Embryonic facial prominence (tissue), 1 donor: ENCODE results near the gene MAP3K14.
"Not testable (repeated sequence)": the region's sequence is repeated elsewhere in the genome, so short reads cannot be mapped to it uniquely, and the experiment has no call there.

ENCODE experiments used
- DNase-seq: peaks from one replicate; pipeline ENCODE4 v3.0.0-alpha.2; 2016; ENCODE audit errors: extremely low spot score

The MAP3K14 gene

DNA sequence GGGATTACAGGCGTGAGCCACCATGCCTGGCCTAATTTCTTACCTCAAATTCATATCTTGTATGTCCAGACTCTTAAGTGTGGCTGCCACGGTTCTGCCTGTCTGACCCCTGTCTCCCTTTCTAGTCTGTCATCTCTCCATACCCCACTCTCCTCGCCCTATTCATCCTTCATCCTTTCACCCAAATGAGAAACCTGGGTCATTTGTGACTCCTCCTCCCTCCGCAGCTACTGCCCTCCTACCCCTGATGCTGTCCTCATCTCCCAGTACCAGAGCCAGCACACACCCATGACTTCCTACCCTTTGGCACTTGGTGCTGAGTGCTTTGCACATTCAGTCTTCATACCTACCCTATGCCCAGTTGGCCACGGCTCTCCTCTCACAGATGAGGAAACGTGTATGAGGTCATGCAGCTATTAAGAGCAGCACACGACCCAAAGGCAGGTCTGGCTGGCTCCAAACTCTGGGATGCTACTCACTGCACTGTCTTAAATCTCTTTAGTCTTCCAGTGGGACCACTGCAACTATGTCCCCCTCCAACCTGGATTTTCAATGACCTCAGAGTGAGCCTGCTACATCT is 56.5 kb downstream of the MAP3K14 start:
- DNase-seq: no peak

DNA sequence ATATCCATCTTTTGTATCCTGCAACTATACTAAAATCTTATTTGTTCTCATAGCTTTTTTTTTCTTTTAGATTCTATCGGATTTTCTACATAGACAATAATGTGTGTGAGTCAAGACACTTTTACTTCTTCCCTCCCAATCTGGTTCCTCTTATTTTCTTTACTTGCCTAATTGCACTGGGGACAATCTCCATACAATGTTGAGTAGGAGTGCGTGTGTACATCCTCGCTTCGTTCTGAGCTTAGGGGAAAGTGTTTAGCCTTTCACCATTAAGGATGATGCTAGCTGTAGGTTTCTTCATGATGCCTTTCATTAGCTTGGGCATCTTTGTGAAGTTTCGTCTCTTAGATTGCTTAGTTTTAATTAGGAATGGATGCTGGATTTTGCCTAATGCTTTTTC is 57.8 kb downstream of the MAP3K14 start:
- no peak for DNase-seq

DNA sequence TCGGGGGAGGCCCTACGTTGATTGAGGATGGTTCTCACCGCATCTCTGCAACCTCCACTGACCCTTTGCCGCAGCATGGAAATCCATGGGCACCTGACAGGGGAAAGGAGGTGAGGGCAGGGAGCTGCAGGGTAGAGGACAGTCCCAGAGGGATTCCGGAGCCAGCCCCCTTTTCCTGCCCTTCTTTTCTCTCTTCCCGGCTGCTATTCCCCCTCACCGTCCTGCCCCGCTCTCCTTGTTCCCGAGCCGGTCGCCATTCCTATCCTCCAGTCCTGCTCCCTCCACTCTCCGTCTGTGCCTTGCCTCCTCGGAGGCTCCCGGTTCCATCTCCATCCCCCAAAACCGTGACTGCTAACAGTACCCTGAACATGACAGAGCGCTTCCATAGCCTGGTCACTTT is 59.7 kb downstream of the MAP3K14 start:
- no peak for DNase-seq

DNA sequence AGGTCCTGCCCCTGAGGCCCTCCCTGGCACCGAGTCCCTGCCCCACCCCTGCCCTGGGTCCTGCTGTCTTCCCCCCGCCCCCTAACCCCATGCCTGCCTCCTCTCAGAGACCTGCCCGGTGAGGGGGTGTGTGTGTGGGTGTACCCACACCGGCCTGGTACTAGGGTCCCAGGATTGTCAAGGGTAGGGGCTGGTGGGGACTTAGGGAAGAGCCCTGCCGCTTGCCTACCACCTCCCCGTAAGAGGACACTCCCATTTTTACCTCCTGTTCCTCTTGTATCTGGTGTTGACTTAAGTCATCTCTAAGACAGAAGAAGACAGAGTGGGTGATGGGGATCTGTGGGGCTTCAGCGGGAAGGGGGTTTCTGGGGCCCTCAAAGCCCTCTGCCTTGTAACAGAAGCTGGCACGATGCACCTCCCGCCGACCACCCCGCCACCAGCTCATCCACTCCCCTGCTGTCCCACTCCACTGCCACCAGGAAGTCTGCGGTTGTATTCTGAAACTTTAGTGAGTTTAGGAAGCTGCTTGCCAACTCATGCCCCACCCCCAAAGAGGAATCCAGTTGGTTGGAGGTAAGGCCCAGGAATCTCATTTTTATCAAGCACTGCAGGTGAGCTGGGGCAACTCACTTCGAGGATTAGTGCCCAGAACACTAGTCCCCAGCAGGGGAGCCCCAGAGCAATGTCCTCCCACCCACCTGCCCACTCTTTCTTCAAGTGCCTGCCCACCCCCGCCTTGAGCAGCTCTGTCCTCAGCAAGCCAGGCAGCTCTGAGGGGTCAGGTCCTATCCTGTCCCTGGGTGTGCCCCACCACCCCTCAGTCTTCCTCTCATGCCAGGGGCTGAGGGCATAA is 60.5 kb downstream of the MAP3K14 start:
- DNase-seq: no peak

DNA sequence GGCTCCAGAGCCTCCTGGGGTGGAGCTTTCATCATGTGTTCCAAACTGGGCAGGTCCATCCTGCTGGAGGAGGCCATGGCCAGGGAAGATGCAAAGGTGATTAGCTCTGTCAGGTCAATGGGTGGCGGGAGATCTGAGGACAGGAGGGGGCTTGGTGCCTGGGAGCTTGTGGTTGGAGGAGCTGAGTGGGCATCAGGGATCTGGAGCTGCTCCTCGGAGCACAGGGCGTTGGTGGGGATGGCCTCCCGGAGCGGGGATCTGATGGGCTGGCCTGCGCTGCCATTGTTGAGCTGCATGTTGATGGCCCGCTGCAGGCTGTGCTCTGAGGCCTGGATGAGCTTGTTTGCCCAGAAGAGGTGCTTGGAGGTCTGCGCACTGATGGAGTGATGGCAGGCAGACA is 61.5 kb downstream of the MAP3K14 start:
- DNase-seq: no peak

DNA sequence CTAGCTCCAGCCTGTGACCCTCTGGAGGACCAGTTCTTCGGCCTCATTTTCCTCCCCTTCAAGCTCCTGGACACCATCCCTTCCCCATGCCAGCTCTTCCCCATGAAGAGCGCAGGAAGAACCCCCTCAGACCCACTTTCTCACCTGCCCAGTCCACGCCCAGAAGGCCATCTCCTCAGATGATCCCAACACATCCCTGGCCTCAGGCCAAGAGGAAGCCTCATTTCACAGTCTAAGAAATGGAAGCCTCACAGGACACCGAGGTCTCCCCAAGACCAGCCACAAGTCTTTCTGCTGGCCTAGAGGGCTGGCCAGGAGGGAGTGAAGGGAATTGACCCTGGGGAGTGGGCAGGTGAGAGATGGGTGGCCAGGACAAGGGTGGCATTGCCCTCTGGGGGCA is 62.9 kb downstream of the MAP3K14 start:
- DNase-seq: no peak

DNA sequence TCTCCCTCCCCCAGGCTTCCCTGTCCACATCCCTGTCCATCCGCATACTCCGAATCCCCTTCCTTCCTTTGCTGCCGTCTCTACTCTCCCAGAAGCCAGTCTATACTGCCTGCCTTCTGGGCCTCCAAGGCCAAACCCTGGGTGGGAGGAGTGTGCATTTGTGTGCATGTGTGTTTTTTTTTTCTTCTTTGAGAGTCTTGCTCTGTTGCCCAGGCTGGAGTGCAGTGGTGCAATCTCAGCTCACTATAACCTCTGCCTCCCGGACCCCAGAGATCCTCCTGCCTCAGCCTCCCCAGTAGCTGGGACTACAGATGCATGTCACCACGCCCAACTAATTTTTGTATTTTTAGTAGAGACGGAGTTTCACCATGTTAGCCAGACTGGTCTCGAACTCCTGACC is 63.6 kb downstream of the MAP3K14 start:
- not testable (repeated sequence) for DNase-seq

DNA sequence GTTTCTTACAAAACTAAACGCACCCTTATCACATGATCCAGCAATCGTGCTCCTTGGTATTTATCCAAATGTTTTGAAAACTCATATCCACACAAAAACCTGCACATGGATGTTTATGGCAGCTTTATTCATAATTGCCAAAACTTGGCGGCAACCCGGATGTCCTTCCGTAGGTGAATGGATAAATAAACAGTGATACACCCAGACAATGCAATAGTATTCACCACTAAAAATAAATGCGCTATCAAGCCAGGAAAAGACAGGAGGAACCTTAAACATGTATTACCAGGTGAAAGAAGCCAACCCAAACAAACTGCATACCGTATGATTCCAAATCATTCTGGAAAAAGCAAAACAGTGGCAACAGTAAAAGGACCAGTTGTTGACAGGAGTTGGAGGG is 64.9 kb downstream of the MAP3K14 start:
- no peak for DNase-seq

DNA sequence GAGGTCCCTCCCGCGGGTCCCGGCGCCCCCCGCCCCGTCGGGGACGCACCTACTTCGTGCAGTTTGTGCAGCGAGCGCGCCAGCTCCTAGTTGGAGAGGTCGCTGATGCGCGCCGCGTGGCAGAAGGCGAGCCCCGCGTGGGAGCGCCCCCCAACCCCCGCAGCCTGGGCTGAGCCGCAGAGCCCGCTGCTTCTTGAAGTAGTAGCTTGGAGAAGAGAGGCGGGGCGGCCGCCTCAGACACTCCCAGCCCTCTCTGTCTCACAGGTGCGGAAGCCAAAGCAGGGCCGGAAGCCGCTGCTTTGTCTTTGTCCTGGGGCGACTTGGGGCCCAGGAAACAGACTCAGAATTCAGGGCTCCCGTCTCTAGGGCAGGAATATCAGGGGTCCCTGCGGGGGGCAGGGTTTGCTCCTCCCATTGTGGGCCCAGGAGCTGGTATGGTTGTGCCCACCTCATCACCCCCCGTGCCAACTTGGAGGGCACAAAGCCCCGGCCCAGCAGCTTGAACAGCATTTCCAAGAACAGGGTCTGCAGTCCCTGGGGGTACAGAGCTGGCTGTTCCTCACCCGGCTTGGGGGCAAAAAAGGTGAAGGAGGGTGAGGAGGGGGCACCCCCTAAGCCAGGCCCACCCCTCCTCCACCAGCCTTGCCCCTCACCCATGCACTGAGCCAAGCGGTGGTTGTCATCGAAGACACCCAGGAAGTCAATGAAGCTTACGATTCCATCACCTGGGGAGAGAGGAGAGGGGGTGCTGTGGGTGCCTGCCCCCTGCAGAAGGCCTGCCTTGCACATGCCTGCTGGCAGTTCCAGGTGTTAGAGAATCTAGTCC is 68.5 kb downstream of the MAP3K14 start:
- DNase-seq: no peak

DNA sequence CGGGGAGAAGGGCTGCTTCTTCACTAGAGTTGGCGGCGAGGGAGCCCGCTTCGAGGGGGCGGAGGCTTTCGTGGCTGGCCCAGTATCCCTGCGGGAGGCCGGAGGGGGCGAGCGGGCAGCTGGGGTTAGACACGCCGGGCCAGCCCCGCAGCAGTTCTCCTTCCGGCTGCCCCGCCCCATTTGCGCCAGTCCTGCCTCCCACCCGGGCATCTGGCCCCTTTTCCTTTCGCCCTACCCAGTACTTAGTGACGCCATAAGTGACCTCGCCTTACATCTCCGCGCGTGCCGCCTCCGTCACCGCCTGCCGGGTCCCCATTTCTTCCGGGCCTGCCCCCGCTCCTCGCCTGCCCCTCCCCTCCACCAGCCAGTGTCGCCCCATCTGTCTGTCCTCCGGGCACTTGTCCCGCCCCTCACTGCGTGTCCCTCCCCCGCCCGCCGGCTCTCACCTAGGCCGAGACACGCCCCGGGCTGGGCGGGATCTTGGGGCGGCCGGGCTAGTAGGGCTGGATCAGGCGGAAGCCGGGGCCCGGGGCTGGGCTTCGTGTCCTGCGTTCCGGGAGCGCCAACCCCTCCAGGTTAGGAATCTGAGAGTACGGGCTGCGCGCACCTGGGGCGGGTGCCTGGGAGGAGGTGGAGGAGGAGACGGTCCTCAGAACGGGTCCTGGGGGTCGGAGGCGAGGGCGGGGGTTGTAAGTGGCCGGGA is 69.2 kb downstream of the MAP3K14 start:
- DNase-seq: no peak

DNA sequence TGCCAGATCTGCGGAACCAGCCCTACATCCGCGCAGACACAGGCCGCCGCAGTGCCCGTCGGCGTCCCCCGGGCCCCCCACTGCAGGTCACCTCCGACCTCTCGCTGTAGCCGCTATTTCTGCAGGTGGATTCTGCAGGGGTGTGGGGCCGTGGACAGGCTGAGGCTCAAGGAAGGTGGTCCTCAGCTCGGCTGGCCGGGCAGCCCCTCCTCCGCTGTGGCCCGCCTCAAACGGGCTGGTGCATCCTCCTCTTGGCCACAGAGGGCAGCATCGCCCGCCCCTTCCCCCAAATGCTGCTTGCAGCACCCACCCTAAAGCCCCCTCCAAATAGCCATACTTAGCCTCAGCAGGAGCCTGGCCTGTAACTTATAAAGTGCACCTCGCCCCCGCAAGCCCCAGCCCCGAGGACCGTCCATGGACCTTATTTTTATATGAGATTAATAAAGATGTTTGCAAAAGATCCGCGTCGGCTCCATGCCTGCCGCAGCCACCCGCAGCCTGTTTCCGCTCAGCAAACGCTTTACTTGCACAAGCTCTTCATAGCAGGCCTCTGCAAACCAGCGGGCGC is 69.9 kb downstream of the MAP3K14 start:
- no peak for DNase-seq

- DNase-seq: no peak
Observed at GRCh38 chr17:45246338-45246737, 70.5 kb downstream of the MAP3K14 start.

DNA sequence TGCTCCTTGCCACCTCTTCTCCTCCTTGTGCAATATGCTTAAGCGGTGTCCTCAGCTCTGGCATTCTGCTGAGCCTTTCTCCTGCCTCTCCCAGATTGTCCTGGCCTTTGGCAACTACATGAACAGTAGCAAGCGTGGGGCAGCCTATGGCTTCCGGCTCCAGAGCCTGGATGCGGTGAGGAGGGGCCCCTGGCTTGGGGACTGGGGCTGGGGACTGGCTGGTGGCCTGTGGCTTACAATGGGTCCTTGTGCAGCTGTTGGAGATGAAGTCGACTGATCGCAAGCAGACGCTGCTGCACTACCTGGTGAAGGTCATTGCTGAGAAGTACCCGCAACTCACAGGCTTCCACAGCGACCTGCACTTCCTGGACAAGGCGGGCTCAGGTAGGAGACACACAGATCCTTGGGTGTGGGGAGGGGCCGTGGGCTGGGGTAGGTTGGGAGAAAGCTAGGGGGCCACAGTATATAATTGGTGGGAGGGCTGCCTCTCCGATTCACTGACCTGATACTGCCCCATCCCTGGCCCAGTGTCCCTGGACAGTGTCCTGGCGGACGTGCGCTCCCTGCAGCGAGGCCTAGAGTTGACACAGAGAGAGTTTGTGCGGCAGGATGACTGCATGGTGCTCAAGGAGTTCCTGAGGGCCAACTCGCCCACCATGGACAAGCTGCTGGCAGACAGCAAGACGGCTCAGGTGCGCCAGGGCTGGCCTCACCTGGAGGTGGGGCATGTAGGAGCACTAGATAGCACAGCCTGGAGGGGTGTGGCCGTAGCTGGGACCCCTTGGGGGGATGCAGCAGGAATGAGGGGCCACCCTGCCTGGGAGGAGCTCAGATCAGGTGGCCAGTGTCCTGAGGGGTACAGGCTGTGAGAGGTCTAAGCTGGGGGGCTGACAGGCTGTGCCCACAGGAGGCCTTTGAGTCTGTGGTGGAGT is 71.8 kb downstream of the MAP3K14 start:
- DNase-seq: no peak

GRCh38 chr17:45243750-45244149 is 73.1 kb downstream of the MAP3K14 start:
- no peak for DNase-seq

GRCh38 chr17:45242029-45242414 is 74.8 kb downstream of the MAP3K14 start:
- DNase-seq: no peak

DNA sequence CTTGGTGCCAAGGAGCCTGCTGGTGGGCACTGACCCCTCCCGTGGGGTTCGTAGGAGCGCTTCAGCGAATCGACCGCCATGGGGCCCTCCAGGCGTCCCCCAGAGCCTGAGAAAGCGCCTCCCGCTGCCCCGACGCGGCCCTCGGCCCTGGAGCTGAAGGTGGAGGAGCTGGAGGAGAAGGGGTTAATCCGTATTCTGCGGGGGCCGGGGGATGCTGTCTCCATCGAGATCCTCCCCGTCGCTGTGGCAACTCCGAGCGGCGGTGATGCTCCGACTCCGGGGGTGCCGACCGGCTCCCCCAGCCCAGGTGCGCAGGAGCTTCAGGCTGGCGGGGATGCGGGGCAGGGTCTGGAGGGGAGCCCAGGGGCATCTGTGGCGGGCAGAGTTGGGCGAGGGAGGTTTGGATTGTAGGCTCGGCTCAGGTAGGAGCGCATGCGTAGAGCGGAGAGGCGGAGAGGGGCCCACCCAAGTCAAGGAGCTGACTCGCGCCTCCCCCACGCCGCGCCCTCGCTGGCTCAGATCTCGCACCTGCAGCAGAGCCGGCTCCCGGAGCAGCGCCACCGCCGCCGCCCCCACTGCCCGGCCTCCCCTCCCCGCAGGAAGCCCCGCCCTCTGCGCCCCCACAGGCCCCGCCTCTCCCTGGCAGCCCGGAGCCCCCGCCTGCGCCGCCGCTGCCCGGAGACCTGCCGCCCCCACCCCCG is 75.3 kb downstream of the MAP3K14 start:
- peak; percentile 27 for DNase-seq

DNA sequence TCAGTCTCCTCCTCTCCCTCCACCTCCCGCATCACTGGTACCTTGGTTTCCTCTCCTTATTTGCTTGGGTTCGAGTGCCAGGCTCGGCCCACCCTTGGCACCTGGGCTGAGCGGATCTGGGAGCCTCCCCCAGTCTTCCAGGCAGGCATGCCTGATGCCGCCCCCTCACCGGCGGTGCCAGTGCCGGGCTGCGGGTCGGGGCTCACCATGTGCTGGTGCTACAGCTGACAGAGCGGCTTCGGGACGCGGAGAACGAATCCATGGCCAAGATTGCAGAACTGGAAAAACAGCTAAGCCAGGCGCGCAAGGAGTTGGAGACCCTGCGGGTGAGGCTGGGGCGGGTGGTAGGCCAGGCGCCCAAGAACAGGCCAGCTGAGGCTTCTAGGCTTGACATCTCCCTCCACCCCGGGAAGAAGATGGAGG is 75.9 kb downstream of the MAP3K14 start:
- DNase-seq: no peak

DNA sequence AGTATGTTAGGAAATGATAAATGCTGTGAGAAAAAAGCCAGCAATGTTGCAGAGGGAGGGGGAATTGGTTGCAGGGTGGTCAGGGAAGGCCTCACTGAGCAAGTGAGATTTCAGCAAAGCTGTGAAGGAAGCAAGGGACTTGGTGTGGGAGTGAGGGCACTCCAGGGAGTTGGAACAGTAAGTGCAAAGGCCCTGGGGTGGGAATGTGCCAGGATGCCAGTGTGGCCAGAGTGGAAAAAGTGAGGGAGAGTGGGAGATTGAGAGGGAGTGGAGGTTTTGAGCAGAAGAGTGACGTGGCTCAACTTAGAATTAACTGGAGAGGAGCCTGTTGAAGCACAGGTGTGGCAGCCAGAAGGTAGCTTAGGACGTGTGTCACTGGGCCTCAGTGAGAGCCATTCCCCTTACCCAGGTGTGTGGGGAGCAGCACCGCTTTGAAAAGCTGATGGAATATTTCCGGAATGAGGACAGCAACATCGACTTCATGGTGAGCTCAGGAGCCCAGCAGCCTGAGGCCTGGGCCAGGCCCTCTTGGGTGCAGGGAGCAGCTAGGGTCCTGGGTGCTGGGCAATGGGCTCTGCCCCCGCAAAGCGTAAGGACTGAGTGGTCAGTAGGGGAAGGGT is 78.6 kb downstream of the MAP3K14 start:
- DNase-seq: no peak

GRCh38 chr17:45237686-45238085 is 79.1 kb downstream of the MAP3K14 start:
- no peak for DNase-seq

DNA sequence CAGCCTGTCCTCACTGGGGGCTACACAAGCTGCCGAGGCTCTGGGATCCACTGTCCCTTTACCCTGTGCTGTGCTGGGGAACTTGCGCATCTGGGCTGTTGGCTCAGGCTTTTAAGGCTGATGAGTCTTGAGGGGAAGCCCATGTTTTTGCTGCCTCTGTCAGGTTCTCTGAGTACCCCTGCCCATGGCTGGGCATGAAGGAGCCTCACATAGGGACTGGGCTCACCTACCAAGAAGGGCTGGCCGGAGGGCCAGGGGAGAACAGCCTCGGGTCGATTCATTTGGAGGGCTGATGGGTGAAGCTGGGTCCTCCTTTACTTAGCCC is 80.6 kb downstream of the MAP3K14 start:
- no peak for DNase-seq
